Measurements from ENCODE around the gene PPP2R3B.

Gene PPP2R3B

DNA sequence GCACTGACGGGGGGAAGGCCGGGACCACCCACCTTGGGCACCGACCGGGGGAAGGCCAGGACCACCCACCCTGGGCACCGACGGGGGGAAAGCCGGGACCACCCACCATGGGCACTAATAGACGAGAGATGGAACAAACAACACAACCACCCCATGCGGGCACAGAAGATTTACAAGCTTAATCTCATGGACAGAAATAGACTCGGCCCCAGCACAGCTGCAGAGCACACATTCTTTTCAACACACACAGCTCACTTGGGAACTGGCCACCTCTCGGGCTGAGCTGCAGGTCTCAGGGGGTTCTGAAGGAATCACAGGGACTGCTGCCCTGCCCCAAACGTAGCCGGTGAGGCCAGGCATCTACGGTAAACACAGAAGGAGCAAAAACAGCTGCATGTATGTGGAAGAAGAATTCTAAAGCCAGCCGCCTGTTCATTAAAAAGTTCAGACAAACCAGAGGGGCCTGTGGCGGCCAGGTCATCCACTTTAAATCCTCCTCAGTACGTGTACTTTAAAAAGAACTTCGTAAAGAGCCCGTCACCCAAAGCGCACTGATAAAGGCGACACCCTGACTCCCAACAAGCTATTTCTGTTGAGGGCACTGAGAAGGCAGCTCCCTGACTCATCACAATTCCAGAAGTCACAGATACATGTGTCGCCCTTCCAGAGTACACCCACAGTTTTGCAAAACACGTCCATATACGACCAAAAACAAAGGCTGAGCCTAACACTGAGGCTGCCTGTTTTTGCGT, 17.7 kb downstream of the PPP2R3B start:
- H3K4me3 ChIP-seq (ENCODE audit: low read depth, low read length): no peak overlapping the region
- no peaks in the 10 kb centered on the region for H3K4me1 ChIP-seq
- peaks cover 14% of the 10 kb centered on the region for H3K27me3 ChIP-seq
- TF ChIP-seq, protein P1, sequence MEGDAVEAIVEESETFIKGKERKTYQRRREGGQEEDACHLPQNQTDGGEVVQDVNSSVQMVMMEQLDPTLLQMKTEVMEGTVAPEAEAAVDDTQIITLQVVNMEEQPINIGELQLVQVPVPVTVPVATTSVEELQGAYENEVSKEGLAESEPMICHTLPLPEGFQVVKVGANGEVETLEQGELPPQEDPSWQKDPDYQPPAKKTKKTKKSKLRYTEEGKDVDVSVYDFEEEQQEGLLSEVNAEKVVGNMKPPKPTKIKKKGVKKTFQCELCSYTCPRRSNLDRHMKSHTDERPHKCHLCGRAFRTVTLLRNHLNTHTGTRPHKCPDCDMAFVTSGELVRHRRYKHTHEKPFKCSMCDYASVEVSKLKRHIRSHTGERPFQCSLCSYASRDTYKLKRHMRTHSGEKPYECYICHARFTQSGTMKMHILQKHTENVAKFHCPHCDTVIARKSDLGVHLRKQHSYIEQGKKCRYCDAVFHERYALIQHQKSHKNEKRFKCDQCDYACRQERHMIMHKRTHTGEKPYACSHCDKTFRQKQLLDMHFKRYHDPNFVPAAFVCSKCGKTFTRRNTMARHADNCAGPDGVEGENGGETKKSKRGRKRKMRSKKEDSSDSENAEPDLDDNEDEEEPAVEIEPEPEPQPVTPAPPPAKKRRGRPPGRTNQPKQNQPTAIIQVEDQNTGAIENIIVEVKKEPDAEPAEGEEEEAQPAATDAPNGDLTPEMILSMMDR (IDR thresholded peaks at IDR 0.05; ENCODE audit: low read depth, low read length): no peak
- no peak for DNase-seq
- no peaks in the 10 kb centered on the region for H3K9me3 ChIP-seq
- H3K36me3 ChIP-seq: no peaks in the 10 kb centered on the region

DNA sequence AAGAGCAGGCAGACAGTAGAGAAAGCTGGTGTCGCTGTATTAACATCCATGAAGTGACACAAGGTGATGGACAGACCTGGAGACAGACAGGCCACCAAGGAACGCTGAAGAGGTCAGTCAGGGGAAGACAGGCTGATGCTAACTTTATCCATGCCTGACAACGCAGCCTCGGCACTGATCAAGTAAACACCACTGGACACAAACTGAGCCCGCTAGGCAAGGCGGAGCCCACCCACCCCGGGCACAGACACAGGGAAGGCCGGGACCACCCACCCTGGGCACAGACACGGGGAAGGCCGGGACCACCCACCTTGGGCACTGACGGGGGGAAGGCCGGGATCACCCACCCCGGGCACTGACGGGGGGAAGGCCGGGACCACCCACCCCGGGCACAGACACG, 18.8 kb downstream of the PPP2R3B start:
- no peak overlapping the region for H3K4me3 ChIP-seq (ENCODE audit: low read depth, low read length)
- no peaks in the 10 kb centered on the region for H3K4me1 ChIP-seq
- H3K27me3 ChIP-seq: peaks cover 5% of the 10 kb centered on the region
- TF ChIP-seq, protein P1 (IDR thresholded peaks at IDR 0.05; ENCODE audit: low read depth, low read length): no peak
- no peaks in the 10 kb centered on the region for H3K9me3 ChIP-seq
- no peaks in the 10 kb centered on the region for H3K36me3 ChIP-seq
- DNase-seq: no peak

DNA sequence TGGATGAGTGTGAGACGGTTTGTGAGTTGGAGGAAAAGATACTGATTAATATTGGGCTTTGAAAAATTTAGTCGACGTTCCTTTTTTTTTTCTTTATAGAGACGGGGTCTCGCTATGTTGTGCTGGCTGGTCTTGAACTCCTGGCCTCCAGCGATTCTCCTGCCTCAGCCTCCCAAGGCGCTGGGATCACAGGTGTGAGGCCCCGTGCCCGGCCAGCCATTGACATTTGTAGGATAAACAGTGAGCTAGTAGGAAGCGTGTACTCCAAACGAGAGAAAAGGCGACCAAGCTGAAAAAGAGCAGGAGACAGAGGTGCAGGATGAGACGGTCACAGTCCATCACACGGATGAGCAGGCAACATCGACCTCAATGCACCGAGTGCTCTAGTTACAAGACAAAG, 19.4 kb downstream of the PPP2R3B start:
- H3K4me3 ChIP-seq (ENCODE audit: low read depth, low read length): no peak overlapping the region
- peaks cover 1% of the 10 kb centered on the region; the same call in 1 of the 2 replicates for H3K27me3 ChIP-seq
- no peak for DNase-seq
- no peaks in the 10 kb centered on the region for H3K4me1 ChIP-seq
- TF ChIP-seq, protein P1 (IDR thresholded peaks at IDR 0.05; ENCODE audit: low read depth, low read length): no peak
- no peaks in the 10 kb centered on the region for H3K9me3 ChIP-seq
- H3K36me3 ChIP-seq: no peaks in the 10 kb centered on the region

DNA sequence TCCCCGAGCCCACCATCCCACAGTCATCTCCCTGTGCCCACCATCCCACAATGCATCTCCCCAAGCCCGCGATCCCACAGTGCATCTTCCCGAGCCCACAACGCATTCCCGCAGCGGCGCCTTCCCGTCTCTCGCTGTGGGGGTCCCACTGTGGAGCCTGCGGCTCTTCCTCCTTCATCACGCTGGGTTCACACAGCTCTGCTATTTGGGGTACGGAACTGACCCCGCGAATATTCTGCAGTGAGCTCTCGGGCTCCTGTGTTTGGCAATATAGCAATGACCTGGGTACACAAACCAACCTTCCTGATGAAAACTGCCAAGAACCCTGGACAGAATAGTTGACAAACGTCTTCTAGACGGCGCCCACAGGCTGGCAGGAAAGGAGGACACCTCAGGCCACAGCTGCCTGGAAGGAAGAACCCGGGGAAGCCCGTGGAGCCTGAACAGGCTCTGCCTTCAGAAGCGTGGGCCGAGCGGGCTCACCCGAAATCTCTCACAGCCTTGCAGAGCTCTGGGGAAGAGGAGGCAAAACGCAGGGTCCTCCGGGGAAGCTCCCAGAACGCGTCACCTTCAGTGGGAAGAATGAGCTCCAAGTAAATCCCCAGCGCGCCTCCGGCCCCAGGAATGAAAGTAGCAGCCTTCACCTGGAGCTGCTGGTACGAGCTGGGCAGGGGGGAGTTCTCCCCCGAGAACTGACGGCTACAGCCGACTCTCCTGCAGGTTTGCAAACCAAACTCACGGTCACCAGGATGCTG, 22.9 kb downstream of the PPP2R3B start:
- Histone ChIP-seq H3K9me3 (no peaks in the 10 kb centered on the region), H3K4me3 (ENCODE audit: low read depth, low read length) (no peak overlapping the region), H3K36me3 (no peaks in the 10 kb centered on the region), H3K4me1 (no peaks in the 10 kb centered on the region), H3K27me3 (no peaks in the 10 kb centered on the region)
- TF ChIP-seq, protein P1 (IDR thresholded peaks at IDR 0.05; ENCODE audit: low read depth, low read length): no peak
- DNase-seq: no peak

DNA sequence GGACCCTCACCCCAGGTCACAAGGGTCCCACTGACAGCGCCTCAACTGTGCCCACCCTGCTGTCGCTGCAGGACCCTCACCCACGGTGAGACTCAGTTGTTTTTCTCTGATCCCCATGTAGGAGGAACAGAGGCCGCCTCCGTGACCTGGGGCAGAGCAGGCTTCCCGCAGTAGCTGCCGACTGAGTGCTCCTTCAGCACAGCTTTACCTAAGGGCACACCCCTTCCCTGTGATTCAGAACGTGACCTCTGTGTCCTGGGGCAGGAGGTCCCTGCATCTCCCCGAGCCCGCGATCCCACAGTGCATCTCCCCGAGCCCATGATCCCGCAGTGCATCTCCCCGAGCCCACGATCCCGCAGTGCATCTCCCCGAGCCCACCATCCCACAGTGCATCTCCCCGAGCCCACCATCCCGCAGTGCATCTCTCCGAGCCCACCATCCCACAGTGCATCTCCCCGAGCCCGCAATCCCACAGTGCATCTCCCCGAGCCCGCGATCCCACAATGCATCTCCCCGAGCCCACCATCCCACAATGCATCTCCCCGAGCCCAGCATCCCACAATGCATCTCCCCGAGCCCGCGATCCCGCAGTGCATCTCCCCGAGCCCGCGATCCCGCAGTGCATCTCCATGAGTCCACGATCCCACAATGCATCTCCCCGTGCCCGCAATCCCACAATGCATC, 23.6 kb downstream of the PPP2R3B start:
- H3K27me3 ChIP-seq: no peaks in the 10 kb centered on the region
- H3K4me1 ChIP-seq: no peaks in the 10 kb centered on the region
- no peak overlapping the region for H3K4me3 ChIP-seq (ENCODE audit: low read depth, low read length)
- H3K36me3 ChIP-seq: no peaks in the 10 kb centered on the region
- no peak for DNase-seq
- H3K9me3 ChIP-seq: no peaks in the 10 kb centered on the region
- TF ChIP-seq, protein P1 (IDR thresholded peaks at IDR 0.05; ENCODE audit: low read depth, low read length): no peak

Measured in BE2C (cell line).